ENCODE results near the gene TOP2B.

Gene TOP2B

DNA sequence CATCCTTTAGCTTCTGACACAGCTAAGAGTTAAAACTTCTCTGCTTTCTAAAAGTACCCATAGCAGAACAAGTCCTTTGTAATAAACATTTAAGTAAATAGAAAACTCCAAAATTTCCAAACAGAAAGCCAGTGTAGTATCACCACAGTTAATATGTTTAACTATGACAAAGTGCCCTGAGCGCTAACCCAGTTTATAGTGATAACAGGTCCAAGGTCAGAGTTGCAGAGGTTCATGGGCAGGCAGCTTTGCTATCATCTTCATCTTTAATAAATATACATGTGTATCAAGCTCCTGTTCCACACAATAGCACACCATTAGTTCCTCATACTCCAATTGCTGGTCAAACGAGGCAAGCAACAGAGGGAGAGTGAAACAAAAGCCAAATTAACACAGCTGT lies 12.4 kb upstream of the TOP2B start:
- Histone ChIP-seq H3K36me3 (ENCODE audit: control insufficient read depth in 2 of 2, insufficient read depth in 1 of 2, low read length in 2 of 2) (no peaks in the 10 kb centered on the region), H3K9me3 (ENCODE audit: control insufficient read depth, insufficient read depth, low read depth, low read length) (no peaks in the 10 kb centered on the region), H3K4me1 (ENCODE audit: control insufficient read depth, insufficient read depth, low read length) (no peaks in the 10 kb centered on the region), H3K4me3 (ENCODE audit: low read depth, low read length) (no peak overlapping the region), H3K27ac (ENCODE audit: extremely low read depth, low read depth, low read length) (no peak overlapping the region)
- CTCF ChIA-PET = interaction anchor here (1.2 kb wide), 1 partner anchor 21 kb away, joined by 3 read pairs; no protein-coding TSS in a partner anchor
- POLR2A ChIA-PET = no interaction called here
- no peak for TF ChIP-seq ZNF670 (tag by site-specific recombination; IDR thresholded peaks at IDR 0.05; ENCODE audit: low read depth)
- TF ChIP-seq, protein P1, sequence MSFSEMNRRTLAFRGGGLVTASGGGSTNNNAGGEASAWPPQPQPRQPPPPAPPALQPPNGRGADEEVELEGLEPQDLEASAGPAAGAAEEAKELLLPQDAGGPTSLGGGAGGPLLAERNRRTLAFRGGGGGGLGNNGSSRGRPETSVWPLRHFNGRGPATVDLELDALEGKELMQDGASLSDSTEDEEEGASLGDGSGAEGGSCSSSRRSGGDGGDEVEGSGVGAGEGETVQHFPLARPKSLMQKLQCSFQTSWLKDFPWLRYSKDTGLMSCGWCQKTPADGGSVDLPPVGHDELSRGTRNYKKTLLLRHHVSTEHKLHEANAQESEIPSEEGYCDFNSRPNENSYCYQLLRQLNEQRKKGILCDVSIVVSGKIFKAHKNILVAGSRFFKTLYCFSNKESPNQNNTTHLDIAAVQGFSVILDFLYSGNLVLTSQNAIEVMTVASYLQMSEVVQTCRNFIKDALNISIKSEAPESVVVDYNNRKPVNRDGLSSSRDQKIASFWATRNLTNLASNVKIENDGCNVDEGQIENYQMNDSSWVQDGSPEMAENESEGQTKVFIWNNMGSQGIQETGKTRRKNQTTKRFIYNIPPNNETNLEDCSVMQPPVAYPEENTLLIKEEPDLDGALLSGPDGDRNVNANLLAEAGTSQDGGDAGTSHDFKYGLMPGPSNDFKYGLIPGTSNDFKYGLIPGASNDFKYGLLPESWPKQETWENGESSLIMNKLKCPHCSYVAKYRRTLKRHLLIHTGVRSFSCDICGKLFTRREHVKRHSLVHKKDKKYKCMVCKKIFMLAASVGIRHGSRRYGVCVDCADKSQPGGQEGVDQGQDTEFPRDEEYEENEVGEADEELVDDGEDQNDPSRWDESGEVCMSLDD (tag by site-specific recombination; IDR thresholded peaks at IDR 0.05) = no peak
- no peak for TF ChIP-seq KLF10 (tag by site-specific recombination; IDR thresholded peaks at IDR 0.05)
- TF ChIP-seq ZNF248 (tag by site-specific recombination; IDR thresholded peaks at IDR 0.05) = no peak

DNA sequence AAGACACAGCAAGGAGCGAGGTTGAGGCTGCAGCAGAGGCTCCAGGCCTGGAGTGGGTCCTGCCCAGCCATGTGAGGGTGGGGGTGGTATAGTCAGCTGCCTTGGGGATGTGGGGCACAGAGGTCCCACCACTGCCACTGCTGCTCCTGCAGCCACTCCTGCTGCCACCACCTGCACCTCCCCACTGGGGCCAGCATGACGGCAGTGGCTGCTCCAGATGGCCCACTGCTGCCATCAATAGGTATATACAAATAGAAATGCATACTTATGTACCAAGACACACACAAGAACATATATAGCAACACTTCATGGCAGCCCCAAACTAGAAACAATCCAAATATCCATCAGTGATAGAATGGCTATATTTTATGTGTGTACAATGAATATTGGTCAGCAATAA lies 10.0 kb upstream of the TOP2B start:
- Histone ChIP-seq H3K4me3 (ENCODE audit: low read depth, low read length) (no peak overlapping the region), H3K4me1 (ENCODE audit: control insufficient read depth, insufficient read depth, low read length) (no peaks in the 10 kb centered on the region), H3K36me3 (ENCODE audit: control insufficient read depth in 2 of 2, insufficient read depth in 1 of 2, low read length in 2 of 2) (no peaks in the 10 kb centered on the region), H3K9me3 (ENCODE audit: control insufficient read depth, insufficient read depth, low read depth, low read length) (no peaks in the 10 kb centered on the region), H3K27ac (ENCODE audit: extremely low read depth, low read depth, low read length) (no peak overlapping the region)
- ChIA-PET POLR2A (no interaction called here), CTCF (no interaction called here)
- no peak for TF ChIP-seq ZFHX2 (tag by site-specific recombination; conservative IDR thresholded peaks at IDR 0.05)
- no peak for TF ChIP-seq SCRT1 (tag by site-specific recombination; IDR thresholded peaks at IDR 0.05; ENCODE audit: borderline replicate concordance)

DNA sequence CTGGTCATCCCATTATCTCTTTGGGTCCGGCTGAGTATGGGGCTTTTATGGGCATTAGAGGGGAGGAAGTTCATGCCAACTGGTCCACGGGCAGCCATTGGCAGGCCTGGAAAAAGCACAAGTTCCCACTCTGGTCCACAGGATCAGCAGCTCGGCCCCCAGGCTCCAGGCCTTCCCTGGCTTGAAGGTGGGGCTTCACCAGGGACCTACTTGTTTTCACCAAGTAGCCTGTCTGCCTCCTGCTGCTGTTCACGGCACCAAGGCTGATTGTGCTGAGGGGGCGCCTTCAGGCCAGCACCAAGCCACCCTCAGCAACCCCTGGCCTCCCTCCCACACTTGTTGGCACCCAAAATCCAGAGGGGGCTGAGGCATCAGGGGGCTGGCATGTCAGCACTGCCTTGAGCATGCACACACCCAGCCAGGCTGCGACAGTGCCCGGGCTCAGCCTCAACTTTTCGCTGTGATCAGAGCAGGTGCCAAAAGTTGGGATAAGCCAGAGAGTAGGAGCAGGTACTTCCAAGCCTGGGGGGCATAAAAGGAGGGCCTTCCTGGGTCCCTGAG lies 9.1 kb upstream of the TOP2B start:
- TF ChIP-seq GLIS1 (tag by site-specific recombination; IDR thresholded peaks at IDR 0.05) = no peak
- TF ChIP-seq ZNF140 (tag by site-specific recombination; IDR thresholded peaks at IDR 0.05) = no peak
- no peak for TF ChIP-seq ZNF830 (tag by site-specific recombination; IDR thresholded peaks at IDR 0.05; ENCODE audit: low read depth)
- Histone ChIP-seq H3K4me3 (ENCODE audit: low read depth, low read length) (no peak overlapping the region), H3K27ac (ENCODE audit: extremely low read depth, low read depth, low read length) (no peak overlapping the region), H3K36me3 (ENCODE audit: control insufficient read depth in 2 of 2, insufficient read depth in 1 of 2, low read length in 2 of 2) (no peaks in the 10 kb centered on the region), H3K4me1 (ENCODE audit: control insufficient read depth, insufficient read depth, low read length) (no peaks in the 10 kb centered on the region), H3K9me3 (ENCODE audit: control insufficient read depth, insufficient read depth, low read depth, low read length) (no peaks in the 10 kb centered on the region)
- ChIA-PET CTCF (interaction anchor here (0.6 kb wide), 1 partner anchor 902 kb away, joined by 3 read pairs; no protein-coding TSS in a partner anchor), POLR2A (no interaction called here)

DNA sequence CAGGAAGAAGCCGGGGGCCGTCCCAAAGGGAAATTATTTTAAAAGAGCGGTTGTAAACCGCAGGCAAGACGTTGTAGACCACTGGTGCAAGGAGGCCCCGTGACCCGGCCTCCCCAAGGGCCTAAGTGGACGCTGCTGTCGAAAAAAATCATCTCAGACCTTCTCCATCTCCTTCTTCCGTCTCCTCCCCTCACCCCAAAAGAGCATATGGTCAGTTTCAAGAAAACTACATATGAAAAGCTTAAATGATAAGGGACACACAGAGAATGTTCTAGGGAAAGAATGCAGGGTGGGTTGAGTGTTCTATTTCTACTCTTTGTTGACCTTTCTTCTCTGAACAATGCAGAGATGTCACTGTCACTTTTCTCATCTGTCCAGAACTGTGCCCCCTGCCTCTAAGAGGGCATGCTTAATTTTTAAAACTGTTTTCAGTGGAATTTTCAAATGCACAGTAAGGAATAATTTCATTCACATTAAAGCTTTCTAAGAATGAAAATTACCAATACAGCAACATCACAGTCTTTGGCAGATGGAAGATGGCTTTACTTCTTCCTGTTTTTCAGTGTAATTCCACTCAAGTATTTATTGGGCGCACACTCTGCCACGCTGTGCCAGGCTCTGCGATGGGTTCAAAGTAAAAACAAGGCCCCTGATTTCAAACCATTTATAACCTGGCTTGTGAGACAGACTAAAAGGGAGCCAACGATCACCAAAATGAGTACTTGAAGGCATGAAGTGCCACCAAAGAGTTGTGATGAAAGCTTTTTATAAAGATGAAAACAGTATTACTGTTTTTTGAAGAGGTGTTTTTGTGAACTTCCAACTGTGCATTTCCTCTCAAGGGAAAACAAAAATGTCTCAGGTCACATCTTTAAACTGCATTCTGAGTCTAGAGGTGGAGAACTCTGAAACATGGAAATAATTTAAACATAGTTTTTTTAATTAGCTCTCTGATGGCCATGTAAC lies 891 bp upstream of the TOP2B start:
- H3K4me3 ChIP-seq (ENCODE audit: low read depth, low read length) = peak overlapping the region; percentile 95
- H3K9me3 ChIP-seq (ENCODE audit: control insufficient read depth, insufficient read depth, low read depth, low read length) = no peaks in the 10 kb centered on the region
- 0 out of 2 replicates have a peak, but pooled peaks cover 4% of the 10 kb centered on the region for H3K4me1 ChIP-seq (ENCODE audit: control insufficient read depth, insufficient read depth, low read length)
- POLR2A ChIA-PET = interaction anchor here (0.8 kb wide), 1 partner anchor 118 kb away, joined by 4 read pairs; the partner anchor contains the start of gene NGLY1
- no peak overlapping the region; the same call in 1 of the 2 replicates for H3K27ac ChIP-seq (ENCODE audit: extremely low read depth, low read depth, low read length)
- no peaks in the 10 kb centered on the region for H3K36me3 ChIP-seq (ENCODE audit: control insufficient read depth in 2 of 2, insufficient read depth in 1 of 2, low read length in 2 of 2)
- CTCF ChIA-PET = interaction anchor here (1.6 kb wide), 1 partner anchor 17 kb away, joined by 4 read pairs; no protein-coding TSS in a partner anchor
- TF ChIP-seq ZNF707 (tag by site-specific recombination; IDR thresholded peaks at IDR 0.05) (no peak), GLI2 (tag by site-specific recombination; IDR thresholded peaks at IDR 0.05; ENCODE audit: borderline replicate concordance, low read depth) (no peak), SP2 (tag by site-specific recombination; IDR thresholded peaks at IDR 0.05) (no peak), ZNF341 (tag by site-specific recombination; IDR thresholded peaks at IDR 0.05; ENCODE audit: low read depth) (no peak), ZBTB17 (tag by site-specific recombination; IDR thresholded peaks at IDR 0.05) (no peak)
- TF ChIP-seq, protein P2, sequence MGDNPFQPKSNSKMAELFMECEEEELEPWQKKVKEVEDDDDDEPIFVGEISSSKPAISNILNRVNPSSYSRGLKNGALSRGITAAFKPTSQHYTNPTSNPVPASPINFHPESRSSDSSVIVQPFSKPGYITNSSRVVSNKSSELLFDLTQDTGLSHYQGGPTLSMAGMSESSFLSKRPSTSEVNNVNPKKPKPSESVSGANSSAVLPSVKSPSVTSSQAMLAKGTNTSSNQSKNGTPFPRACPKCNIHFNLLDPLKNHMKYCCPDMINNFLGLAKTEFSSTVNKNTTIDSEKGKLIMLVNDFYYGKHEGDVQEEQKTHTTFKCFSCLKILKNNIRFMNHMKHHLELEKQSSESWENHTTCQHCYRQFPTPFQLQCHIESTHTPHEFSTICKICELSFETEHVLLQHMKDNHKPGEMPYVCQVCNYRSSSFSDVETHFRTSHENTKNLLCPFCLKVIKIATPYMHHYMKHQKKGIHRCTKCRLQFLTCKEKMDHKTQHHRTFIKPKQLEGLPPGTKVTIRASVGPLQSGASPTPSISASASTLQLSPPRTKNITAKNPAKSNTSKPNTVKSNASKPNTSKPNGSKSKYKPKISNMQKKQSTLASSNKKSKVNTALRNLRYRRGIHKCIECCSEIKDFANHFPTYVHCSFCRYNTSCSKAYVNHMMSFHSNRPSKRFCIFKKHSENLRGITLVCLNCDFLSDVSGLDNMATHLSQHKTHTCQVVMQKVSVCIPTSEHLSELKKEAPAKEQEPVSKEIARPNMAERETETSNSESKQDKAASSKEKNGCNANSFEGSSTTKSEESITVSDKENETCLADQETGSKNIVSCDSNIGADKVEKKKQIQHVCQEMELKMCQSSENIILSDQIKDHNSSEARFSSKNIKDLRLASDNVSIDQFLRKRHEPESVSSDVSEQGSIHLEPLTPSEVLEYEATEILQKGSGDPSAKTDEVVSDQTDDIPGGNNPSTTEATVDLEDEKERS (tag by site-specific recombination; IDR thresholded peaks at IDR 0.05) = no peak
- TF ChIP-seq, protein P3, sequence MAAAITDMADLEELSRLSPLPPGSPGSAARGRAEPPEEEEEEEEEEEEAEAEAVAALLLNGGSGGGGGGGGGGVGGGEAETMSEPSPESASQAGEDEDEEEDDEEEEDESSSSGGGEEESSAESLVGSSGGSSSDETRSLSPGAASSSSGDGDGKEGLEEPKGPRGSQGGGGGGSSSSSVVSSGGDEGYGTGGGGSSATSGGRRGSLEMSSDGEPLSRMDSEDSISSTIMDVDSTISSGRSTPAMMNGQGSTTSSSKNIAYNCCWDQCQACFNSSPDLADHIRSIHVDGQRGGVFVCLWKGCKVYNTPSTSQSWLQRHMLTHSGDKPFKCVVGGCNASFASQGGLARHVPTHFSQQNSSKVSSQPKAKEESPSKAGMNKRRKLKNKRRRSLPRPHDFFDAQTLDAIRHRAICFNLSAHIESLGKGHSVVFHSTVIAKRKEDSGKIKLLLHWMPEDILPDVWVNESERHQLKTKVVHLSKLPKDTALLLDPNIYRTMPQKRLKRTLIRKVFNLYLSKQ (tag by site-specific recombination; IDR thresholded peaks at IDR 0.05; ENCODE audit: borderline replicate concordance) = no peak
- TF ChIP-seq, protein P4, sequence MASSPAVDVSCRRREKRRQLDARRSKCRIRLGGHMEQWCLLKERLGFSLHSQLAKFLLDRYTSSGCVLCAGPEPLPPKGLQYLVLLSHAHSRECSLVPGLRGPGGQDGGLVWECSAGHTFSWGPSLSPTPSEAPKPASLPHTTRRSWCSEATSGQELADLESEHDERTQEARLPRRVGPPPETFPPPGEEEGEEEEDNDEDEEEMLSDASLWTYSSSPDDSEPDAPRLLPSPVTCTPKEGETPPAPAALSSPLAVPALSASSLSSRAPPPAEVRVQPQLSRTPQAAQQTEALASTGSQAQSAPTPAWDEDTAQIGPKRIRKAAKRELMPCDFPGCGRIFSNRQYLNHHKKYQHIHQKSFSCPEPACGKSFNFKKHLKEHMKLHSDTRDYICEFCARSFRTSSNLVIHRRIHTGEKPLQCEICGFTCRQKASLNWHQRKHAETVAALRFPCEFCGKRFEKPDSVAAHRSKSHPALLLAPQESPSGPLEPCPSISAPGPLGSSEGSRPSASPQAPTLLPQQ (tag by site-specific recombination; IDR thresholded peaks at IDR 0.05) = no peak

All from HEK293 (cell line).